Ishikawa (cell line): ENCODE measurements around the gene GZMM.

Experiments
- CEBPB ChIP-seq: IDR thresholded peaks from 2 replicates; pipeline ENCODE4 v1.6.1; 2012
- CREB1 ChIP-seq: IDR thresholded peaks from 2 replicates; pipeline ENCODE4 v1.6.1; 2012; ENCODE audit warnings: low read depth
- EGR1 ChIP-seq: IDR thresholded peaks from 2 replicates; pipeline ENCODE4 v1.6.1; 2012
- EP300 ChIP-seq: IDR thresholded peaks from 2 replicates; pipeline ENCODE4 v1.6.1; 2012; ENCODE audit warnings: borderline replicate concordance
- FOXM1 ChIP-seq: IDR thresholded peaks from 2 replicates; pipeline ENCODE4 v1.6.1; 2012; ENCODE audit warnings: low read depth, borderline replicate concordance
- NFIC ChIP-seq: IDR thresholded peaks from 2 replicates; pipeline ENCODE4 v1.6.1; 2012
- RAD21 ChIP-seq: IDR thresholded peaks from 2 replicates; pipeline ENCODE4 v1.6.1; 2012; ENCODE audit warnings: low read depth
- TAF1 ChIP-seq: IDR thresholded peaks from 2 replicates; pipeline ENCODE4 v1.6.1; 2012; ENCODE audit warnings: low read depth, mild to moderate bottlenecking
- TCF12 ChIP-seq: IDR thresholded peaks from 2 replicates; pipeline ENCODE4 v1.6.1; 2012; ENCODE audit warnings: low read depth
- TEAD4 ChIP-seq: IDR thresholded peaks from 2 replicates; pipeline ENCODE4 v1.6.1; 2012
- YY1 ChIP-seq: IDR thresholded peaks from 2 replicates; pipeline ENCODE4 v1.6.1; 2012; ENCODE audit warnings: low read depth
- ZBTB7A ChIP-seq: IDR thresholded peaks from 2 replicates; pipeline ENCODE4 v1.6.1; 2012; ENCODE audit warnings: low read depth
- TF ChIP-seq, protein P1 (sequence below): IDR thresholded peaks from 2 replicates; pipeline ENCODE4 v1.6.1; 2012; ENCODE audit warnings: low read depth, mild to moderate bottlenecking
- TF ChIP-seq, protein P2 (sequence below): IDR thresholded peaks from 2 replicates; pipeline ENCODE4 v1.6.1; 2012
- TF ChIP-seq, protein P3 (sequence below): IDR thresholded peaks from 2 replicates; pipeline ENCODE4 v1.6.1; 2012

GZMM gene

GRCh38 chr19:541699-542098, 2.2 kb upstream of the GZMM start:
- TF ChIP-seq CEBPB (no peak), NFIC (no peak), CREB1 (no peak), EGR1 (no peak), TEAD4 (no peak), YY1 (no peak)
- TF ChIP-seq, protein P1, sequence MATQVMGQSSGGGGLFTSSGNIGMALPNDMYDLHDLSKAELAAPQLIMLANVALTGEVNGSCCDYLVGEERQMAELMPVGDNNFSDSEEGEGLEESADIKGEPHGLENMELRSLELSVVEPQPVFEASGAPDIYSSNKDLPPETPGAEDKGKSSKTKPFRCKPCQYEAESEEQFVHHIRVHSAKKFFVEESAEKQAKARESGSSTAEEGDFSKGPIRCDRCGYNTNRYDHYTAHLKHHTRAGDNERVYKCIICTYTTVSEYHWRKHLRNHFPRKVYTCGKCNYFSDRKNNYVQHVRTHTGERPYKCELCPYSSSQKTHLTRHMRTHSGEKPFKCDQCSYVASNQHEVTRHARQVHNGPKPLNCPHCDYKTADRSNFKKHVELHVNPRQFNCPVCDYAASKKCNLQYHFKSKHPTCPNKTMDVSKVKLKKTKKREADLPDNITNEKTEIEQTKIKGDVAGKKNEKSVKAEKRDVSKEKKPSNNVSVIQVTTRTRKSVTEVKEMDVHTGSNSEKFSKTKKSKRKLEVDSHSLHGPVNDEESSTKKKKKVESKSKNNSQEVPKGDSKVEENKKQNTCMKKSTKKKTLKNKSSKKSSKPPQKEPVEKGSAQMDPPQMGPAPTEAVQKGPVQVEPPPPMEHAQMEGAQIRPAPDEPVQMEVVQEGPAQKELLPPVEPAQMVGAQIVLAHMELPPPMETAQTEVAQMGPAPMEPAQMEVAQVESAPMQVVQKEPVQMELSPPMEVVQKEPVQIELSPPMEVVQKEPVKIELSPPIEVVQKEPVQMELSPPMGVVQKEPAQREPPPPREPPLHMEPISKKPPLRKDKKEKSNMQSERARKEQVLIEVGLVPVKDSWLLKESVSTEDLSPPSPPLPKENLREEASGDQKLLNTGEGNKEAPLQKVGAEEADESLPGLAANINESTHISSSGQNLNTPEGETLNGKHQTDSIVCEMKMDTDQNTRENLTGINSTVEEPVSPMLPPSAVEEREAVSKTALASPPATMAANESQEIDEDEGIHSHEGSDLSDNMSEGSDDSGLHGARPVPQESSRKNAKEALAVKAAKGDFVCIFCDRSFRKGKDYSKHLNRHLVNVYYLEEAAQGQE, result no peak

- no peak for TF ChIP-seq CREB1
- TF ChIP-seq YY1, result no peak
- TF ChIP-seq, protein P2, sequence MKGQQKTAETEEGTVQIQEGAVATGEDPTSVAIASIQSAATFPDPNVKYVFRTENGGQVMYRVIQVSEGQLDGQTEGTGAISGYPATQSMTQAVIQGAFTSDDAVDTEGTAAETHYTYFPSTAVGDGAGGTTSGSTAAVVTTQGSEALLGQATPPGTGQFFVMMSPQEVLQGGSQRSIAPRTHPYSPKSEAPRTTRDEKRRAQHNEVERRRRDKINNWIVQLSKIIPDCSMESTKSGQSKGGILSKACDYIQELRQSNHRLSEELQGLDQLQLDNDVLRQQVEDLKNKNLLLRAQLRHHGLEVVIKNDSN, result no peak
- TF ChIP-seq, protein P3, sequence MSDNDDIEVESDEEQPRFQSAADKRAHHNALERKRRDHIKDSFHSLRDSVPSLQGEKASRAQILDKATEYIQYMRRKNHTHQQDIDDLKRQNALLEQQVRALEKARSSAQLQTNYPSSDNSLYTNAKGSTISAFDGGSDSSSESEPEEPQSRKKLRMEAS, result no peak
- no peak for TF ChIP-seq NFIC
- TF ChIP-seq FOXM1, result no peak
- no peak for TF ChIP-seq EP300
- TF ChIP-seq CEBPB, result no peak
- TF ChIP-seq, protein P1, result no peak
- TF ChIP-seq RAD21, result no peak
- no peak for TF ChIP-seq ZBTB7A
- TF ChIP-seq TCF12, result no peak
- TF ChIP-seq EGR1, result no peak
- no peak for TF ChIP-seq TAF1
- no peak for TF ChIP-seq TEAD4
Observed at GRCh38 chr19:542173-542866, 1.5 kb upstream of the GZMM start.

- TF ChIP-seq NFIC, result no peak
- TF ChIP-seq, protein P1, result no peak
- TF ChIP-seq, protein P2, result no peak
- TF ChIP-seq TAF1, result no peak
- TF ChIP-seq RAD21, result no peak
- no peak for TF ChIP-seq EP300
- TF ChIP-seq EGR1, result no peak
- TF ChIP-seq ZBTB7A, result no peak
- no peak for TF ChIP-seq CEBPB
- TF ChIP-seq TCF12, result no peak
- no peak for TF ChIP-seq FOXM1
- no peak for TF ChIP-seq CREB1
- TF ChIP-seq YY1, result no peak
- no peak for TF ChIP-seq TEAD4
- TF ChIP-seq, protein P3, result no peak
Observed at GRCh38 chr19:547117-547516, 3.3 kb downstream of the GZMM start.

DNA sequence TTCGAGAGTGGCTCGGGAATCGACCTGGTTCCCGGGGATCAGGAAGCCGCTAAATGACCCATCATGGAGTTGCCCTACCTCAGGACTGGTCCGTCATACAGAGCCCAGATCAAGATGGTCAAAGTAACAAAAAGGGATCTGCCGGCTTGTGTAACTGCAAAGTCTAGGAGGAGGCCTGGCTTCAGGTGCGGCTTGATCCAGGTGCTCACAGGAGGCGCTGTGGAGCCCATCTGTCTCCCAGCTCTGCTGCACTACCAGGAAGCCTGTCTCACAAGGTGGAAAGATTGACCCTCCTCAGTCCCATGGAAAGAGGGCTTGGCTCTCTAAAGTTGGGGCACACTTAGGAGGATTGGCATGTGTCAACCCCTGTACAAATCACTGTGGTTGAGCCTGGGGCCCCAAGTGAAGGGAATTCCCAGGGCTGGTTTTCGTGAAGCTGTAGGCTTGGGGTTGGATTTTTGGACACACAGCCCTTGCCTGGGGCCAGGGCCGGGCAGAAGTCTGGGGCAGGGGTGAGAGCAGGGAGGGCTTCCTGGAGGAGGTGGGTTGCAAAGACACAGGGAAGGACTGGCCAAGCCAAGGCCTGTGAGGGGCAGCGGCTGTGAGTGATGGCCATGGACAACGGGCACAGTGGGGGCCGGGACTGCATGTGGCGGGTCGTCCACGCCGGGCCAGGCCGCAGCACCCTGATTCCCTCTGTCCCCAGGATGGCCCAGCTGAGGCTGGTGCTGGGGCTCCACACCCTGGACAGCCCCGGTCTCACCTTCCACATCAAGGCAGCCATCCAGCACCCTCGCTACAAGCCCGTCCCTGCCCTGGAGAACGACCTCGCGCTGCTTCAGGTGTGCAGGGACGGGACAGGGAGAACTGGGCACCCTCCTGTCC, 4.2 kb downstream of the GZMM start:
- TF ChIP-seq EP300 (no peak), ZBTB7A (no peak), TEAD4 (no peak), TCF12 (no peak), CEBPB (no peak), RAD21 (no peak)
- TF ChIP-seq, protein P3, result no peak
- TF ChIP-seq, protein P2, result no peak
- TF ChIP-seq, protein P1, result no peak
